Tibial artery (tissue), 4 donors: ENCODE data around the gene KCNE2.

Experiments used
- DNase-seq, 2 donors: peaks; one replicate each; pipeline ENCODE4 v3.0.0-alpha.2; 2019
- H3K27ac ChIP-seq, 2 donors: fragments of 200-600 bp; sonication (generic) in 1 of 2; 1 replicate in 1 of 2; 2 replicates in 1 of 2; pipeline ENCODE4 v1.5.1; 2018 to 2019; ENCODE audit warnings: mild to moderate bottlenecking in 1 of 2
- H3K27me3 ChIP-seq, 2 donors: fragments of 200-600 bp; sonication (generic) in 1 of 2; one replicate each; pipeline versions ENCODE4 v1.5.1 to v1.6.0; 2016 to 2019
- H3K36me3 ChIP-seq, 3 donors: fragments of 200-600 bp; sonication (generic) in 2 of 3; one replicate each; pipeline ENCODE4 v1.5.1; 2016 to 2019; ENCODE audit warnings: mild to moderate bottlenecking in 2 of 3
- H3K4me1 ChIP-seq, 4 donors: fragments of 200-600 bp; sonication (generic) in 2 of 4; 1 replicate in 3 of 4; 2 replicates in 1 of 4; pipeline ENCODE4 v1.5.1; 2016 to 2019
- H3K4me3 ChIP-seq, 2 donors: fragments of 200-600 bp; sonication (generic) in 1 of 2; 1 replicate in 1 of 2; 2 replicates in 1 of 2; pipeline ENCODE4 v1.5.1; 2018 to 2019; ENCODE audit warnings: mild to moderate bottlenecking in 2 of 2
- H3K9me3 ChIP-seq, 3 donors: fragments of 200-600 bp; sonication (generic) in 1 of 3; one replicate each; pipeline ENCODE4 v1.5.1; 2016 to 2019
- CTCF ChIP-seq, 2 experiments: fragments of 200-600 bp in 1 of 2; fragments of 450-650 bp in 1 of 2; IDR thresholded peaks; one replicate each; pipeline ENCODE4 v1.5.1; 2017 to 2019; ENCODE audit warnings: antibody characterized with exemption in 2 of 2, mild to moderate bottlenecking in 1 of 2, moderate library complexity in 1 of 2
- intact Hi-C: fragments of 100-400 bp; cut with DNase I; formaldehyde crosslinking; loops from one replicate; pipeline ENCODE4 v1.15.0; 2023; ENCODE audit warnings: low total_unique reads

Gene KCNE2

GRCh38 chr21:34337741-34338140 lies 26.1 kb upstream of the KCNE2 start:
- no peak for DNase-seq
- no peaks in the 10 kb centered on the region for H3K36me3 ChIP-seq
- no peak overlapping the region for H3K4me3 ChIP-seq
- peaks cover 0 to 80% (median 46%) of the 10 kb centered on the region in 4 donors for H3K4me1 ChIP-seq
- H3K9me3 ChIP-seq = no peaks in the 10 kb centered on the region
- intact Hi-C loops = loop anchor here (5.0 to 10.0 kb wide), 2 partner anchors 135 to 423 kb away; partner anchors contain the start of gene ATP5PO
- peak overlapping the region; percentile 70 to 79 for H3K27ac ChIP-seq
- no peaks in the 10 kb centered on the region for H3K27me3 ChIP-seq
- TF ChIP-seq CTCF (IDR thresholded peaks at IDR 0.05) = no peak

- intact Hi-C loops = loop anchor here (5.0 to 10.0 kb wide), 2 partner anchors 136 to 423 kb away; partner anchors contain the start of gene ATP5PO
- TF ChIP-seq CTCF (IDR thresholded peaks at IDR 0.05) = no peak
- Histone ChIP-seq H3K9me3 (no peaks in the 10 kb centered on the region), H3K27me3 (no peaks in the 10 kb centered on the region), H3K4me1 (peaks cover 0 to 75% (median 44%) of the 10 kb centered on the region in 4 donors), H3K36me3 (no peaks in the 10 kb centered on the region), H3K27ac (peak overlapping the region; percentile 70 to 79), H3K4me3 (no peak overlapping the region)
- DNase-seq = no peak
These were observed 25.6 kb upstream of the KCNE2 start for GRCh38 chr21:34338226-34338625.

- Histone ChIP-seq H3K27me3 (no peaks in the 10 kb centered on the region), H3K9me3 (no peaks in the 10 kb centered on the region), H3K36me3 (no peaks in the 10 kb centered on the region), H3K27ac (peak overlapping the region; percentile 70 to 79), H3K4me1 (peaks cover 0 to 73% (median 45%) of the 10 kb centered on the region in 4 donors), H3K4me3 (no peak overlapping the region)
- DNase-seq = no peak
- no peak for TF ChIP-seq CTCF (IDR thresholded peaks at IDR 0.05)
- intact Hi-C loops = no loop called here
These were observed 23.7 kb upstream of the KCNE2 start for GRCh38 chr21:34340061-34340460.

GRCh38 chr21:34342476-34342875 lies 21.3 kb upstream of the KCNE2 start:
- intact Hi-C loops = no loop called here
- DNase-seq = no peak
- H3K9me3 ChIP-seq = no peaks in the 10 kb centered on the region

GRCh38 chr21:34343347-34343746 lies 20.5 kb upstream of the KCNE2 start:
- H3K27ac ChIP-seq = peak overlapping the region; percentile 77 to 83
- intact Hi-C loops = no loop called here
- no peaks in the 10 kb centered on the region for H3K36me3 ChIP-seq
- peaks cover 0 to 71% (median 47%) of the 10 kb centered on the region in 4 donors for H3K4me1 ChIP-seq
- no peaks in the 10 kb centered on the region for H3K27me3 ChIP-seq
- no peak for TF ChIP-seq CTCF (IDR thresholded peaks at IDR 0.05)
- H3K9me3 ChIP-seq = no peaks in the 10 kb centered on the region
- H3K4me3 ChIP-seq = no peak overlapping the region
- DNase-seq = no peak

More at GRCh38 chr21:34342476-34342875, 21.3 kb upstream of the KCNE2 start:
- Histone ChIP-seq H3K27me3 (no peaks in the 10 kb centered on the region), H3K4me3 (no peak overlapping the region), H3K27ac (peak overlapping the region in 1 of 2 donors; percentile 4), H3K36me3 (no peaks in the 10 kb centered on the region), H3K4me1 (peaks cover 0 to 74% (median 53%) of the 10 kb centered on the region in 4 donors)
- TF ChIP-seq CTCF (IDR thresholded peaks at IDR 0.05) = no peak
